HL-60 (cell line): Measurements from ENCODE around the gene SPATA25.

Source experiments
- CTCF ChIP-seq: IDR thresholded peaks from one replicate; pipeline ENCODE4 v1.5.1; 2011; ENCODE audit warnings: low read length, control low read depth, inconsistent platforms; ENCODE audit not compliant: insufficient read depth
- GABPA ChIP-seq: IDR thresholded peaks from 2 replicates; pipeline ENCODE4 v1.6.1; 2012; ENCODE audit warnings: low read depth
- POLR2AphosphoS5 ChIP-seq: IDR thresholded peaks from 2 replicates; pipeline ENCODE4 v1.6.1; 2012; ENCODE audit warnings: low read depth
- REST ChIP-seq: IDR thresholded peaks from 2 replicates; pipeline ENCODE4 v1.6.1; 2012; ENCODE audit warnings: low read depth; ENCODE audit not compliant: insufficient replicate concordance

- TF ChIP-seq CTCF: no peak
- TF ChIP-seq POLR2AphosphoS5: no peak
- no peak for TF ChIP-seq GABPA
- no peak for TF ChIP-seq REST
These were observed 1.3 kb upstream of the SPATA25 start for GRCh38 chr20:45888681-45889080.
